ENCODE data around the gene RBMS3.

DNA sequence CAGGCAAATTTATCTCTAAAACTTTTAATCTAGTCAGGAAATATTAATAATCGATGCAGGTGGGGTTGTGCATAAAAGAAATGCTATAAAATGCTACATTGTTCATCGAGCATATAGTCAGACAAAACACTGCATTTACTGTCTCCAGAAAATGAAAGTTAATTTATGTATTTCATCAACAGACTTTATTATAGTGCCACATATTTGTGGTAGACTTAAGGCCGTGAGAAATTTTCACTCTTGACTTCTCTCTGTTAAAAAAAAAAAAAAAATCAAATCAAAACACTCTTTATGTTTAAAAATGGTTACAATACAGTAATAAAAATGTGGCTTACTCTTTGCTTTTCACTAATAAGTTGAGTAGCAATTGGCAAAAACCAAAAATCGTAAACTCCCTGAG, 67.4 kb downstream of the RBMS3 start:
- TF ChIP-seq, protein P1, sequence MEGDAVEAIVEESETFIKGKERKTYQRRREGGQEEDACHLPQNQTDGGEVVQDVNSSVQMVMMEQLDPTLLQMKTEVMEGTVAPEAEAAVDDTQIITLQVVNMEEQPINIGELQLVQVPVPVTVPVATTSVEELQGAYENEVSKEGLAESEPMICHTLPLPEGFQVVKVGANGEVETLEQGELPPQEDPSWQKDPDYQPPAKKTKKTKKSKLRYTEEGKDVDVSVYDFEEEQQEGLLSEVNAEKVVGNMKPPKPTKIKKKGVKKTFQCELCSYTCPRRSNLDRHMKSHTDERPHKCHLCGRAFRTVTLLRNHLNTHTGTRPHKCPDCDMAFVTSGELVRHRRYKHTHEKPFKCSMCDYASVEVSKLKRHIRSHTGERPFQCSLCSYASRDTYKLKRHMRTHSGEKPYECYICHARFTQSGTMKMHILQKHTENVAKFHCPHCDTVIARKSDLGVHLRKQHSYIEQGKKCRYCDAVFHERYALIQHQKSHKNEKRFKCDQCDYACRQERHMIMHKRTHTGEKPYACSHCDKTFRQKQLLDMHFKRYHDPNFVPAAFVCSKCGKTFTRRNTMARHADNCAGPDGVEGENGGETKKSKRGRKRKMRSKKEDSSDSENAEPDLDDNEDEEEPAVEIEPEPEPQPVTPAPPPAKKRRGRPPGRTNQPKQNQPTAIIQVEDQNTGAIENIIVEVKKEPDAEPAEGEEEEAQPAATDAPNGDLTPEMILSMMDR (IDR thresholded peaks at IDR 0.05), result no peak
- TF ChIP-seq POLR2A (IDR thresholded peaks at IDR 0.05), result no peak
